Astrocyte of the spinal cord (primary cell): Measurements from ENCODE around the gene ST8SIA2.
A peak's percentile ranks its signal among the peaks of the same experiment; 100 is the strongest.

Source experiments
- DNase-seq: peaks from one replicate; pipeline ENCODE4 v3.0.0; 2011; ENCODE audit warnings: low read depth, low spot score
- H3K4me3 ChIP-seq: 2 replicates; pipeline ENCODE4 v1.5.1; 2011; ENCODE audit warnings: low read depth, mild to moderate bottlenecking, low read length, moderate library complexity
- CTCF ChIP-seq: IDR thresholded peaks from 2 replicates; pipeline ENCODE4 v1.5.1; 2012; ENCODE audit warnings: low read depth, mild to moderate bottlenecking, low read length, inconsistent platforms
- in situ Hi-C: cut with HindIII; loops from 2 replicates; pipeline ENCODE4 v1.10.0; 2017; ENCODE audit warnings: low sequenced_read_pairs

Gene ST8SIA2

GRCh38 chr15:92393071-92393979, at the start of gene ST8SIA2:
TSS of gene ST8SIA2 (plus strand) at chr15:92393881. CDS start at chr15:92394065, 184 bp downstream.
- peak; percentile 54 for DNase-seq
- no peak for TF ChIP-seq CTCF
- peak within 1 kb of the TSS; percentile 61 for H3K4me3 ChIP-seq
- in situ Hi-C loops = no loop called here

- no peak for DNase-seq
- in situ Hi-C loops = no loop called here
- H3K4me3 ChIP-seq = no peak overlapping the region
- TF ChIP-seq CTCF = no peak
Observed at GRCh38 chr15:92343924-92344643, 49.6 kb upstream of the ST8SIA2 start.

GRCh38 chr15:92346063-92346462, 47.6 kb upstream of the ST8SIA2 start:
- DNase-seq = no peak
- in situ Hi-C loops = no loop called here
- H3K4me3 ChIP-seq = no peak overlapping the region
- no peak for TF ChIP-seq CTCF

- no peak overlapping the region for H3K4me3 ChIP-seq
- DNase-seq = no peak
- no peak for TF ChIP-seq CTCF
- in situ Hi-C loops = no loop called here
Observed at GRCh38 chr15:92355307-92355706, 38.4 kb upstream of the ST8SIA2 start.

- no peak for TF ChIP-seq CTCF
- H3K4me3 ChIP-seq = no peak overlapping the region
- in situ Hi-C loops = no loop called here
- no peak for DNase-seq
Observed at GRCh38 chr15:92361321-92362000, 32.2 kb upstream of the ST8SIA2 start.

GRCh38 chr15:92362001-92362350, 31.7 kb upstream of the ST8SIA2 start:
- no peak for DNase-seq
- TF ChIP-seq CTCF = no peak
- in situ Hi-C loops = no loop called here
- H3K4me3 ChIP-seq = no peak overlapping the region
